K562 (cell line): ENCODE measurements around the gene CRYAB. TPM values are rescaled to one million over a fixed set of nuclear protein-coding genes. Genes with fewer than 3 reads are reported as not detected.

ENCODE experiments used
- ATAC-seq: fragments of 200-7000 bp; cut with Tn5 transposase; 3 replicates; pipeline ENCODE4 v1.9.1; 2020; ENCODE audit warnings: moderate library complexity
- BruUV-seq: library from RNA; stranded (reverse); fragments of 400-500 nt; replicated peaks from 2 replicates; lab custom pipeline; 2021; lab: Mats Ljungman, UMichigan
- CTCF ChIA-PET: fragments of 300-600 bp; formaldehyde crosslinking; extraction: SDS; loops from one replicate; lab custom pipeline; 2021; ENCODE audit warnings: low intra/inter-chr PET ratio; lab: Yijun Ruan, JAX
- POLR2A ChIA-PET: fragments of 300-600, 350-650 bp; sonication (Branson Sonifier 250); formaldehyde crosslinking; extraction: SDS; loops from one replicate; lab custom pipeline; 2021; ENCODE audit warnings: antibody characterized with exemption, inconsistent platforms; lab: Yijun Ruan, JAX
- DNase-seq, 4 experiments: peaks; one replicate each; pipeline versions ENCODE4 v3.0.0 to v3.0.0-alpha.2; 2011 to 2018; ENCODE audit warnings: low spot score in 3 of 4, mixed read lengths in 3 of 4; ENCODE audit errors: extremely low read depth in 1 of 4
- FAIRE-seq: peaks from 2 replicates; lab custom pipeline; 2011; peaks lifted over from hg19 to GRCh38; lab: Jason Lieb, UNC
- H2AFZ ChIP-seq: 2 replicates; pipeline ENCODE4 v1.6.0; 2011; ENCODE audit warnings: low read depth, low read length, control low read depth, inconsistent platforms
- H3K27ac ChIP-seq: fragments of 200-600 bp; 3 replicates; pipeline ENCODE4 v1.8.0; 2011; ENCODE audit warnings: low read depth, mild to moderate bottlenecking, control low read depth, inconsistent platforms, low read length, moderate library complexity, mixed read lengths; ENCODE audit errors: extremely low read depth
- H3K27me3 ChIP-seq, 2 experiments: fragments of 300-600 bp in 1 of 2; 2 replicates in 1 of 2; 3 replicates in 1 of 2; pipeline versions ENCODE4 v1.6.0 to v1.8.0; 2011; ENCODE audit warnings: inconsistent platforms in 2 of 2, low read length in 2 of 2, mild to moderate bottlenecking in 1 of 2, mixed read lengths in 1 of 2, moderate library complexity in 1 of 2; ENCODE audit not compliant: control insufficient read depth in 2 of 2, insufficient read depth in 2 of 2
- H3K36me3 ChIP-seq: fragments of 300-600 bp; 3 replicates; pipeline ENCODE4 v1.8.0; 2011; ENCODE audit warnings: mild to moderate bottlenecking, low read length, inconsistent platforms; ENCODE audit not compliant: control insufficient read depth, insufficient read depth
- H3K4me1 ChIP-seq, 2 experiments: fragments of 200-600 bp in 1 of 2; replicated peaks in 1 of 2; 2 replicates in 1 of 2; 3 replicates in 1 of 2; pipeline versions ENCODE4 v1.5.1 to v1.8.0; 2011; ENCODE audit warnings: inconsistent platforms in 2 of 2, low read length in 2 of 2, mild to moderate bottlenecking in 1 of 2, mixed read lengths in 1 of 2, moderate library complexity in 1 of 2; ENCODE audit not compliant: control insufficient read depth in 2 of 2, insufficient read depth in 2 of 2
- H3K4me2 ChIP-seq: 2 replicates; pipeline ENCODE4 v1.6.1; 2011; ENCODE audit warnings: low read length, control low read depth, inconsistent platforms, mixed read lengths; ENCODE audit not compliant: insufficient read depth
- H3K4me3 ChIP-seq: fragments of 200-600 bp; sonication (generic), shearing (Covaris generic); 2 replicates; pipeline ENCODE4 v1.5.1; 2016; ENCODE audit warnings: control low read depth, inconsistent platforms
- H3K79me2 ChIP-seq: fragments of 200-600 bp; 3 replicates; pipeline ENCODE4 v1.8.0; 2011; ENCODE audit warnings: low read length, inconsistent platforms; ENCODE audit not compliant: control insufficient read depth, insufficient read depth
- H3K9ac ChIP-seq, 2 experiments: 2 replicates each; pipeline versions ENCODE4 v1.6.0 to v1.6.1; 2011; ENCODE audit warnings: low read depth in 2 of 2, low read length in 2 of 2, control low read depth in 1 of 2, inconsistent platforms in 1 of 2, mild to moderate bottlenecking in 1 of 2, mixed read lengths in 1 of 2; ENCODE audit not compliant: insufficient read depth in 1 of 2
- H3K9me1 ChIP-seq: one replicate; pipeline ENCODE4 v1.6.0; 2011; ENCODE audit warnings: inconsistent platforms, mild to moderate bottlenecking, low read length, moderate library complexity; ENCODE audit not compliant: control insufficient read depth, insufficient read depth
- H3K9me3 ChIP-seq: replicated peaks from 2 replicates; pipeline ENCODE4 v1.5.1; 2011; ENCODE audit warnings: low read depth, low read length, inconsistent platforms; ENCODE audit not compliant: control insufficient read depth, insufficient read depth
- H4K20me1 ChIP-seq: replicated peaks from 2 replicates; pipeline ENCODE4 v1.6.1; 2011; ENCODE audit warnings: low read length, inconsistent platforms, mixed read lengths; ENCODE audit not compliant: control insufficient read depth, insufficient read depth
- ATF2 ChIP-seq: sonication (generic); formaldehyde crosslinking; IDR thresholded peaks from 2 replicates; pipeline ENCODE4 v1.8.1; 2022; ENCODE audit warnings: missing genetic modification reagents
- CBFA2T2 ChIP-seq: fragments of 450-650 bp; conservative IDR thresholded peaks from 2 replicates; pipeline ENCODE4 v1.6.1; 2017; ENCODE audit warnings: mild to moderate bottlenecking
- CGGBP1 ChIP-seq: fragments of 250-450 bp; sonication (Bioruptor Pico); IDR thresholded peaks from 2 replicates; pipeline ENCODE4 v1.9.0; 2021; ENCODE audit warnings: mild to moderate bottlenecking
- E4F1 ChIP-seq: fragments of 250-450 bp; sonication (Bioruptor Pico); IDR thresholded peaks from 2 replicates; pipeline ENCODE4 v1.5.0; 2021; ENCODE audit warnings: mild to moderate bottlenecking, borderline replicate concordance
- GATA2 ChIP-seq: sonication (generic); formaldehyde crosslinking; IDR thresholded peaks from 2 replicates; pipeline ENCODE4 v1.4.0; 2020; ENCODE audit warnings: mild to moderate bottlenecking, missing genetic modification reagents
- MYNN ChIP-seq, 2 experiments: sonication (generic); formaldehyde crosslinking in 1 of 2; IDR thresholded peaks; 2 replicates each; pipeline versions ENCODE4 v1.5.0 to v1.6.1; 2016 to 2020; ENCODE audit warnings: antibody characterized with exemption in 1 of 2, missing genetic modification reagents in 1 of 2
- NUFIP1 ChIP-seq: fragments of 450-650 bp; IDR thresholded peaks from 2 replicates; pipeline ENCODE4 v1.6.1; 2018; ENCODE audit not compliant: partially characterized antibody
- PML ChIP-seq: IDR thresholded peaks from 2 replicates; pipeline ENCODE4 v1.6.1; 2012; ENCODE audit warnings: low read length, inconsistent platforms
- PTTG1 ChIP-seq: fragments of 450-650 bp; IDR thresholded peaks from 2 replicates; pipeline ENCODE4 v1.6.1; 2016; ENCODE audit warnings: low read depth, mild to moderate bottlenecking, missing genetic modification characterization, missing compliant biosample characterization
- RBM39 ChIP-seq: fragments of 200-400 bp; formaldehyde crosslinking; optimal IDR thresholded peaks from 2 replicates; pipeline ENCODE3; 2018; ENCODE audit warnings: low read depth, low read length
- SFPQ ChIP-seq: fragments of 200-400 bp; formaldehyde crosslinking; IDR thresholded peaks from 2 replicates; pipeline ENCODE4 v1.6.1; 2017; ENCODE audit warnings: mild to moderate bottlenecking, low read depth, low read length, moderate library complexity
- SMARCA5 ChIP-seq: fragments of 450-650 bp; IDR thresholded peaks from 2 replicates; pipeline ENCODE4 v1.6.1; 2016
- SMARCC2 ChIP-seq: fragments of 450-650 bp; IDR thresholded peaks from 2 replicates; pipeline ENCODE4 v1.6.1; 2017; ENCODE audit warnings: antibody characterized with exemption, moderate library complexity, mild to moderate bottlenecking, low read depth
- TARDBP ChIP-seq: fragments of 450-650 bp; IDR thresholded peaks from 2 replicates; pipeline ENCODE4 v1.6.1; 2016
- WHSC1 ChIP-seq: IDR thresholded peaks from one replicate; pipeline ENCODE4 v1.6.1; 2012; ENCODE audit warnings: low read length, control low read depth, inconsistent platforms
- YBX1 ChIP-seq: fragments of 450-650 bp; IDR thresholded peaks from 2 replicates; pipeline ENCODE4 v1.7.1; 2016; ENCODE audit warnings: mild to moderate bottlenecking
- ZNF785 ChIP-seq: fragments of 250-450 bp; sonication (Bioruptor Pico); IDR thresholded peaks from 2 replicates; pipeline ENCODE4 v1.4.0; 2020; ENCODE audit warnings: mild to moderate bottlenecking
- WGBS: fragments of 100-300 bp; shearing (Covaris generic); methylation state at CpG from one replicate; pipeline ENCODE4 v1.1.6; 2016; ENCODE audit warnings: low coverage, mixed read lengths; ENCODE audit not compliant: insufficient coverage; ENCODE audit errors: missing lambda C conversion rate; 5-methylcytosine and 5-hydroxymethylcytosine counted together
- in situ Hi-C: fragments of 300-500 bp; cut with MboI; formaldehyde crosslinking; loops from 4 replicates; pipeline ENCODE4 v1.15.0; 2018; ENCODE audit warnings: inconsistent platforms, mixed read lengths
- intact Hi-C: fragments of 100-400 bp; cut with micrococcal nuclease; formaldehyde crosslinking; loops from 2 replicates; pipeline ENCODE4 v1.14.2; 2022
- polyA plus RNA-seq, 8 experiments: library from polyadenylated mRNA; depleted of rRNA in 4 of 8; stranded (reverse) in 5 of 8; unstranded in 3 of 8; fragments of >200 nt; fragmentation: Nextera tagmentation in 2 of 8; fragmentation: Illumina TruSeq in 1 of 8; extraction: Ambion mirVana in 2 of 8; extraction: Trizol in 1 of 8; gene quantifications; 2 replicates each; pipeline versions ENCODE4 v1.2.1 to v1.2.3, GENCODE V29; 2011 to 2014; ENCODE audit warnings: inconsistent platforms in 1 of 8, missing spikeins in 1 of 8
- total RNA-seq, 7 experiments: library from RNA; depleted of rRNA in 6 of 7; stranded (reverse); fragments of >200 nt in 6 of 7; fragmentation: Illumina TruSeq in 2 of 7; extraction: Trizol in 2 of 7; gene quantifications; 2 replicates each; pipeline versions ENCODE4 v1.2.1 to v1.2.3, GENCODE V29; 2011 to 2021; ENCODE audit warnings: low replicate concordance in 1 of 7

Gene CRYAB
- total and polyA plus RNA-seq, 9 of the 15 experiments (the other 6 are each of a cell fraction or from before 2014, with no cell fraction given) = 0.83 to 7.5 (median 3.6) TPM

GRCh38 chr11:111932611-111932950, 21.0 kb upstream of the CRYAB start:
- no peaks in the 10 kb centered on the region for H4K20me1 ChIP-seq
- ATAC-seq = no peak
- ChIA-PET CTCF (interaction anchor here (1.7 kb wide), 1 partner anchor 49 kb away, joined by 10 read pairs; no protein-coding TSS in a partner anchor), POLR2A (no interaction called here)
- no TSS peak for BruUV-seq
- no peaks in the 10 kb centered on the region for H3K9me1 ChIP-seq
- H3K79me2 ChIP-seq = peaks cover 5% of the 10 kb centered on the region; the same call in 1 of the 3 replicates
- no peak overlapping the region for H3K9ac ChIP-seq
- H3K27me3 ChIP-seq = no peaks in the 10 kb centered on the region
- FAIRE-seq = no peak
- peaks cover 15 to 21% of the 10 kb centered on the region in 2 experiments for H3K4me1 ChIP-seq
- DNase-seq = no peak
- H3K4me2 ChIP-seq = no peak overlapping the region
- WGBS = 46% methylated on average over 2 of the region's 2 CpGs
- H3K4me3 ChIP-seq = no peak overlapping the region
- intact Hi-C loops = loop anchor here (5.0 kb wide), 1 partner anchor 155 kb away; the partner anchor contains the start of genes SDHD and TIMM8B
- in situ Hi-C loops = no loop called here
- no peak overlapping the region for H3K27ac ChIP-seq
- no peak overlapping the region for H2AFZ ChIP-seq
- no peaks in the 10 kb centered on the region for H3K36me3 ChIP-seq
- H3K9me3 ChIP-seq = no peaks in the 10 kb centered on the region
- TF ChIP-seq WHSC1 = no peak
- no peak for TF ChIP-seq MYNN (IDR thresholded peaks at IDR 0.05)
- no peak for TF ChIP-seq MYNN (CRISPR knock-in tag; IDR thresholded peaks at IDR 0.05)
- TF ChIP-seq NUFIP1 = no peak
- no peak for TF ChIP-seq TARDBP
- TF ChIP-seq SMARCC2 = no peak
- no peak for TF ChIP-seq ZNF785
- TF ChIP-seq RBM39 = no peak
- TF ChIP-seq SMARCA5 = no peak
- TF ChIP-seq CGGBP1 (CRISPR knock-in tag) = no peak
- TF ChIP-seq CBFA2T2 = no peak
- no peak for TF ChIP-seq YBX1
- no peak for TF ChIP-seq PTTG1 (tag)
- TF ChIP-seq SFPQ = no peak
- no peak for TF ChIP-seq ATF2 (CRISPR knock-in tag)
- TF ChIP-seq GATA2 (CRISPR knock-in tag) = no peak
- no peak for TF ChIP-seq E4F1 (CRISPR knock-in tag)
- no peak for TF ChIP-seq PML
